Activated B cell treated with CpG ODN at 0.5 μM for 24 hours (primary cell): ENCODE data around the gene GPBAR1. TPM values are rescaled to one million over a fixed set of nuclear protein-coding genes. Genes with fewer than 3 reads are reported as not detected.

Source experiments
- ATAC-seq: fragments of 200-7000 bp; cut with Tn5 transposase; one replicate; pipeline ENCODE4 v1.10.0; 2021; ENCODE audit warnings: low read depth, mild to moderate bottlenecking, moderate library complexity
- CTCF ChIA-PET: fragments of 350-600 bp; sonication (Branson Sonifier 250); formaldehyde crosslinking; loops from one replicate; lab custom pipeline; 2021; ENCODE audit warnings: antibody characterized with exemption; lab: Charles Lee
- POLR2A ChIA-PET: fragments of 350-600 bp; sonication (Branson Sonifier 250); formaldehyde crosslinking; loops from one replicate; lab custom pipeline; 2021; ENCODE audit warnings: antibody characterized with exemption; lab: Charles Lee
- DNase-seq: peaks from one replicate; pipeline ENCODE4 v3.0.0; 2022
- H3K27ac Mint-ChIP-seq: one replicate; pipeline ENCODE4 v1.8.0; 2020; ENCODE audit warnings: mixed read lengths
- H3K27me3 Mint-ChIP-seq: one replicate; pipeline ENCODE4 v1.8.0; 2021; ENCODE audit warnings: mixed read lengths
- H3K36me3 Mint-ChIP-seq: one replicate; pipeline ENCODE4 v1.8.0; 2021; ENCODE audit warnings: low read depth, mixed read lengths
- H3K4me1 Mint-ChIP-seq: one replicate; pipeline ENCODE4 v1.8.0; 2021; ENCODE audit warnings: mixed read lengths
- H3K4me3 Mint-ChIP-seq: one replicate; pipeline ENCODE4 v1.8.0; 2020; ENCODE audit warnings: mild to moderate bottlenecking, mixed read lengths
- H3K9me3 Mint-ChIP-seq: one replicate; pipeline ENCODE4 v1.8.0; 2020; ENCODE audit warnings: mixed read lengths
- intact Hi-C: fragments of 100-400 bp; cut with micrococcal nuclease; formaldehyde crosslinking; loops from one replicate; pipeline ENCODE4 v1.15.1; 2024
- total RNA-seq: library from RNA; stranded (reverse); gene quantifications from 2 replicates; pipeline ENCODE4 v1.2.3, GENCODE V29; 2022
- TF ChIP-seq, protein P1 (sequence below): fragments of 200-600 bp; IDR thresholded peaks from one replicate; pipeline ENCODE4 v1.8.0; 2022; ENCODE audit warnings: antibody characterized with exemption, mild to moderate bottlenecking

The GPBAR1 gene
- total RNA-seq, 1 donor from 2014 or later: 0.67 TPM

DNA sequence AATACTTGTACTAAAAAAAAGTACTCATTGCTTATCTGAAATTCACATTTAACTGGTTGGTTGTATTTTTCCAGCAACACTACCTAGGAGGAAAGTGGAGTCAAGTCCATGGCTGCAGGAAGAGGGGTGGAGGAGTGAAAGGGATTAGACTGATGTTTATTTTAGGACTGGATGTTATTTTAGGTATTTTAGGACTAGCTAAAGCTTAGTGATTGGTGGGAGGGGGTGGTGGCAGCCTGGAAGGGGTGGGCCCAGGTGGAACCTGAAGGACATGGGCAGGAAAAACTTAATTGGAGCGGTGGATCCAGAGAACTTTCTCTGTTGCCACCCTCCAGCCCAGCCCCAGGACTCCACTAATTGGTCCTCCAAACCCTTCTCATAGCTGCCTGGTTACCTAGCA, 35.4 kb downstream of the GPBAR1 start:
- Mint-ChIP-seq H3K4me1 (peaks cover 41% of the 10 kb centered on the region), H3K9me3 (no peaks in the 10 kb centered on the region), H3K4me3 (no peak overlapping the region), H3K36me3 (no peaks in the 10 kb centered on the region), H3K27me3 (no peaks in the 10 kb centered on the region), H3K27ac (no peak overlapping the region)
- intact Hi-C loops: no loop called here
- TF ChIP-seq, protein P1, sequence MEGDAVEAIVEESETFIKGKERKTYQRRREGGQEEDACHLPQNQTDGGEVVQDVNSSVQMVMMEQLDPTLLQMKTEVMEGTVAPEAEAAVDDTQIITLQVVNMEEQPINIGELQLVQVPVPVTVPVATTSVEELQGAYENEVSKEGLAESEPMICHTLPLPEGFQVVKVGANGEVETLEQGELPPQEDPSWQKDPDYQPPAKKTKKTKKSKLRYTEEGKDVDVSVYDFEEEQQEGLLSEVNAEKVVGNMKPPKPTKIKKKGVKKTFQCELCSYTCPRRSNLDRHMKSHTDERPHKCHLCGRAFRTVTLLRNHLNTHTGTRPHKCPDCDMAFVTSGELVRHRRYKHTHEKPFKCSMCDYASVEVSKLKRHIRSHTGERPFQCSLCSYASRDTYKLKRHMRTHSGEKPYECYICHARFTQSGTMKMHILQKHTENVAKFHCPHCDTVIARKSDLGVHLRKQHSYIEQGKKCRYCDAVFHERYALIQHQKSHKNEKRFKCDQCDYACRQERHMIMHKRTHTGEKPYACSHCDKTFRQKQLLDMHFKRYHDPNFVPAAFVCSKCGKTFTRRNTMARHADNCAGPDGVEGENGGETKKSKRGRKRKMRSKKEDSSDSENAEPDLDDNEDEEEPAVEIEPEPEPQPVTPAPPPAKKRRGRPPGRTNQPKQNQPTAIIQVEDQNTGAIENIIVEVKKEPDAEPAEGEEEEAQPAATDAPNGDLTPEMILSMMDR: no peak
- ATAC-seq (no peak), DNase-seq (no peak)
- CTCF ChIA-PET: interaction anchor here (0.6 to 1.4 kb wide), 3 partner anchors 24 to 100 kb away, joined by 3 to 8 read pairs (median 5); no protein-coding TSS in a partner anchor
- POLR2A ChIA-PET: no interaction called here

DNA sequence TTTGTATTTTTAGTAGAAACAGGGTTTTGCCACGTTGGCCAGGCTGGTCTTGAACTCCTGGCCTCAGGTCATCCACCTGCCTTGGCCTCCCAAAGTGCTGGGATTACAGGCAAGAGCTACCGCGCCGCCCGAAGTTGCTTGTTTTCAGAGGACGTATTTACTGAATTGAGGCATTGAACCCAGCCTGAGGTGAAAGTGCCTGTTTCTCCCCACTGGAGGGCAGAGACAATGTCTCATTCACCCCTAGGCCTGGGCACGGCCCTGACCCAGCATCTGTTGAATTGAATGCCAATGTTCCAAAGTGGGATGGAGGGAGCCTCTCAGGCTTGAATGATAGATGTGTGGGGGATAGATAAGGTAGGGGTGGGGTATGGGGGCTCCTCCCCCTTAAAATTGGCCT, 36.0 kb downstream of the GPBAR1 start:
- no peak overlapping the region for H3K4me3 Mint-ChIP-seq
- intact Hi-C loops: no loop called here
- DNase-seq (no peak), ATAC-seq (no peak)
- peaks cover 38% of the 10 kb centered on the region for H3K4me1 Mint-ChIP-seq
- TF ChIP-seq, protein P1: no peak
- H3K27me3 Mint-ChIP-seq: no peaks in the 10 kb centered on the region
- ChIA-PET POLR2A (no interaction called here), CTCF (interaction anchor here (1.4 kb wide), 1 partner anchor 24 kb away, joined by 8 read pairs; no protein-coding TSS in a partner anchor)
- no peaks in the 10 kb centered on the region for H3K9me3 Mint-ChIP-seq
- no peak overlapping the region for H3K27ac Mint-ChIP-seq
- no peaks in the 10 kb centered on the region for H3K36me3 Mint-ChIP-seq

DNA sequence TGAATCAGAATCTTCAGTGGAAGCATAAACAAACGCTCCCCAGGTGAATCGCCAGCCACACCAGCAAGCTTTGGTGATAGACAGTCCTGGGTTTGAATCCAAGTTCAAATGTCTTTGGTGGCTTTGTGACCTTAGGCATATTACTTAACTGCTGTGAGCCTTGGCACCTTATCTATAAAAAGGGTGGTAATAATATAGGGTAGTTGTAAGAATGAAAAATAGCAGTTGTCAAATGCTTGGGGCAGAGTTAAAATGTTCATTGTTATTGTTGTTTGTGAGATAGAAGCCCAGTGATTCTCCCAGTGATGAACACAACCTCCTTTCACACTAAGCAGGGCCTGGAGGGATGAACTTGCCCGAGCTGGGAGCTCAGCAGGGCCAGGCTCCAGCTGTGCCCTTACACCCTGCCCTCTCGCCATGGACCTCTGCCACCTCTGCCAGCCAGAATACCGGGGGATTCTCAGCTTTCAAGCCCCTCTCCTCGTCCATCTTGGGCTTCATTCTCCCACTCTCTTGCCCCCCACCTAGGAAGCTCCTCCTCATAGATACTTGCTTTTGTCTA, 37.6 kb downstream of the GPBAR1 start:
- Mint-ChIP-seq H3K36me3 (no peaks in the 10 kb centered on the region), H3K4me1 (peaks cover 28% of the 10 kb centered on the region), H3K4me3 (no peak overlapping the region), H3K27me3 (no peaks in the 10 kb centered on the region), H3K27ac (no peak overlapping the region), H3K9me3 (no peaks in the 10 kb centered on the region)
- intact Hi-C loops: no loop called here
- TF ChIP-seq, protein P1: no peak
- CTCF ChIA-PET: interaction anchor here (1.6 to 2.7 kb wide), 3 partner anchors 25 to 98 kb away, joined by 5 to 13 read pairs (median 6); partner anchors contain the start of gene CATIP
- POLR2A ChIA-PET: no interaction called here
- ATAC-seq (no peak), DNase-seq (no peak)

DNA sequence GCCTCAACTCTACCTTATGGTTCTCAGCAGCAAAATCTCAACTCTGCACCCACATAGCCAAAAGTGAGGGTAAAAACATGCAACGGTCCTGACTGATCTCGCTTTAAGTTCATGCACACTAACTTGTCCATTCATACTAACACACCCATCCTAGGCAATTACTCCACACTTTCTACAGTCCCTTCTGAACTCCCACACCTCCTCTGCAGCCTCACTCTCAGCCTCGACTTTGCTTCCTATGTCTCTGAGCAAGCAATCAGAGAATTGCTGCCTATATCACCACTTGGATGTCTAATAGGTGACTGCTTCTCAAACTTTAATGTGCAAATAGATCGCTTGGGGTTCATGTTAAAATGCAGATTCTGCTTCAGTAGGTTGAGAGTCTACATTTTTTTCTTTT, 39.3 kb downstream of the GPBAR1 start:
- no peaks in the 10 kb centered on the region for H3K36me3 Mint-ChIP-seq
- DNase-seq (no peak), ATAC-seq (no peak)
- TF ChIP-seq, protein P1: no peak
- intact Hi-C loops: loop anchor here (2.0 kb wide), 1 partner anchor 21 kb away; no protein-coding TSS in a partner anchor
- H3K9me3 Mint-ChIP-seq: no peaks in the 10 kb centered on the region
- peaks cover 11% of the 10 kb centered on the region for H3K4me1 Mint-ChIP-seq
- ChIA-PET CTCF (interaction anchor here (1.1 to 2.7 kb wide), 3 partner anchors 10 to 56 kb away, joined by 5 to 13 read pairs (median 6); partner anchors contain the start of gene CATIP), POLR2A (interaction anchor here (0.6 kb wide), 1 partner anchor 69 kb away, joined by 3 read pairs; no protein-coding TSS in a partner anchor)
- no peak overlapping the region for H3K27ac Mint-ChIP-seq
- no peaks in the 10 kb centered on the region for H3K27me3 Mint-ChIP-seq
- H3K4me3 Mint-ChIP-seq: no peak overlapping the region

DNA sequence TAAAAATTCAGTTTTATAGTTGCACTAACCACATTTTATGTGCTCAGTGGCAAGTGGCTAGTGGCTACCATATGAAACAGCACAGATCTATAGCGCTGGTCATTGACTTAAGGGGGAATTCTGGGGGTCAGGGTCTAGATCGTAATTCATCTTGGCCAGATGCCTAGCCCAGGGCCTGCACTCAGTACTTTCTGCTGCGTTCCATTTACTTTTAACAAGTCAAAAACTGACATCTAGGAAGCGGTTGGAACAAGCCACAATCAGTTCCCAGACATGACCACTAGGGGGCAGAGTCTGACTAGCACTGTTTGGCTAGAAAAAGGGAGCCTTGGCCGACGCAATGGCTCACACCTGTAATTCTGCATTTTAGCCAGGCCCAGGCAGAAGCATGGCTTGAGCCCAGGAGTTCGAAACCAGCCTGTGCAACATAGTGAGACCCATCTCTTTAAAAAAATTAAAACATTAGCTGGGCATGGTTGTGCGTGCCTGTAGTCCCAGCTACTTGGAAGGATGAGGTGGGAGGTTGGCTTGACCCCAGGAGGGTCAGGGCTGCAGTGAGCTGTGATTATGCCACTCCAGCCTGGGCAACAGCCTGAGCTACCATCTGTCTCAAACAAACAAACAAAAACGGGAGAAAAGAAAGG, 40.5 kb downstream of the GPBAR1 start:
- CTCF ChIA-PET: interaction anchor here (0.7 to 3.6 kb wide), 14 partner anchors 9 to 94 kb away, joined by 3 to 54 read pairs (median 4); partner anchors contain the start of genes CATIP and TMBIM1
- Mint-ChIP-seq H3K36me3 (no peaks in the 10 kb centered on the region), H3K4me1 (peaks cover 8% of the 10 kb centered on the region), H3K9me3 (no peaks in the 10 kb centered on the region), H3K27ac (peak overlapping the region; percentile 53), H3K4me3 (no peak overlapping the region), H3K27me3 (no peaks in the 10 kb centered on the region)
- POLR2A ChIA-PET: interaction anchor here (1.9 kb wide), 1 partner anchor 95 kb away, joined by 8 read pairs; no protein-coding TSS in a partner anchor
- TF ChIP-seq, protein P1: no peak
- peak; percentile 99 for ATAC-seq
- intact Hi-C loops: loop anchor here (1.0 to 2.0 kb wide), 8 partner anchors 9 to 546 kb away; partner anchors contain the start of genes CATIP and TMBIM1
- peak; percentile 61 for DNase-seq
